Hippocampal formation (tissue), 2 donors: ENCODE results near the gene MMP28.
A peak's percentile ranks its signal among the peaks of the same experiment; 100 is the strongest.
"Not testable (repeated sequence)": the region's sequence is repeated elsewhere in the genome, so short reads cannot be mapped to it uniquely, and the experiment has no call there.

ENCODE experiments used
- DNase-seq, 2 donors: peaks; one replicate each; lab custom pipeline; 2025; lab: John Stamatoyannopoulos, UW

The MMP28 gene

GRCh38 chr17:35766489-35766877, 29.0 kb downstream of the MMP28 start:
- DNase-seq: no peak

GRCh38 chr17:35765756-35766488, 29.5 kb downstream of the MMP28 start:
- no peak for DNase-seq

- DNase-seq: no peak
These were observed 30.2 kb downstream of the MMP28 start for GRCh38 chr17:35765086-35765710.

- DNase-seq: peak; percentile 62 to 69
These were observed 31.1 kb downstream of the MMP28 start for GRCh38 chr17:35764123-35764991.

- no peak for DNase-seq
These were observed 31.7 kb downstream of the MMP28 start for GRCh38 chr17:35763767-35764122.

GRCh38 chr17:35761601-35762000, 33.8 kb downstream of the MMP28 start:
- no peak for DNase-seq

- no peak for DNase-seq
These were observed 34.9 kb downstream of the MMP28 start, which contains the start of gene C17orf50 for GRCh38 chr17:35760587-35760986. TSS of gene C17orf50 (plus strand) at chr17:35760887. CDS start at chr17:35760942, 55 bp downstream.

GRCh38 chr17:35757243-35757642, 38.2 kb downstream of the MMP28 start:
- DNase-seq: no peak

GRCh38 chr17:35752945-35753764, 42.3 kb downstream of the MMP28 start, which contains the start of gene GAS2L2:
TSS of gene GAS2L2 (minus strand) at chr17:35753239. CDS start at chr17:35752850, 389 bp downstream.
- DNase-seq: no peak

GRCh38 chr17:35752471-35752870, 43.0 kb downstream of the MMP28 start:
- no peak for DNase-seq

GRCh38 chr17:35751541-35751940, 43.9 kb downstream of the MMP28 start:
- not testable (repeated sequence) for DNase-seq

- no peak for DNase-seq
These were observed 44.7 kb downstream of the MMP28 start for GRCh38 chr17:35750526-35751395.

- DNase-seq: no peak
These were observed 45.7 kb downstream of the MMP28 start for GRCh38 chr17:35749560-35750412.

- no peak for DNase-seq
These were observed 46.5 kb downstream of the MMP28 start for GRCh38 chr17:35748979-35749378.

- DNase-seq: no peak
These were observed 47.0 kb downstream of the MMP28 start for GRCh38 chr17:35748341-35748841.

GRCh38 chr17:35747540-35748017, 47.9 kb downstream of the MMP28 start:
- DNase-seq: peak; percentile 51 to 57

GRCh38 chr17:35745749-35746320, 49.6 kb downstream of the MMP28 start:
- no peak for DNase-seq

- DNase-seq: no peak
These were observed 50.2 kb downstream of the MMP28 start for GRCh38 chr17:35745246-35745645.

GRCh38 chr17:35744830-35745229, 50.6 kb downstream of the MMP28 start:
- DNase-seq: no peak
